H1 (cell line): ENCODE data around the gene IL17A. TPM values are rescaled to one million over a fixed set of nuclear protein-coding genes. Genes with fewer than 3 reads are reported as not detected.

ENCODE experiments used
- CTCF ChIA-PET: fragments of 300-600 bp; sonication (Branson Sonifier 250); formaldehyde crosslinking; loops from one replicate; lab custom pipeline; 2021; ENCODE audit not compliant: partially characterized antibody; lab: Charles Lee
- POLR2A ChIA-PET: fragments of 300-600 bp; sonication (Branson Sonifier 250); formaldehyde crosslinking; loops from one replicate; lab custom pipeline; 2021; ENCODE audit warnings: inconsistent platforms; ENCODE audit not compliant: partially characterized antibody; lab: Charles Lee
- DNase-seq, 2 experiments: peaks; one replicate each; pipeline versions ENCODE4 v3.0.0 to v3.0.0-alpha.2; 2010 to 2022; ENCODE audit warnings: low spot score in 2 of 2, low read depth in 1 of 2, mixed read lengths in 1 of 2
- FAIRE-seq: peaks from 2 replicates; lab custom pipeline; 2011; peaks lifted over from hg19 to GRCh38; lab: Jason Lieb, UNC
- H2AFZ ChIP-seq: 2 replicates; pipeline ENCODE4 v1.8.1; 2012; ENCODE audit warnings: low read length, inconsistent platforms
- H2AK5ac ChIP-seq: 2 replicates; pipeline ENCODE4 v1.6.1; 2013; ENCODE audit warnings: low read depth, low read length
- H2BK120ac ChIP-seq: replicated peaks from 2 replicates; pipeline ENCODE3; 2013; ENCODE audit warnings: low read depth, low read length, inconsistent platforms
- H2BK12ac ChIP-seq: 2 replicates; pipeline ENCODE4 v1.6.1; 2013; ENCODE audit warnings: low read depth, low read length
- H2BK15ac ChIP-seq: 2 replicates; pipeline ENCODE4 v1.6.1; 2013; ENCODE audit warnings: low read length
- H2BK20ac ChIP-seq: 2 replicates; pipeline ENCODE4 v1.6.1; 2013; ENCODE audit warnings: low read length
- H2BK5ac ChIP-seq: 2 replicates; pipeline ENCODE4 v1.6.1; 2013; ENCODE audit warnings: low read depth, low read length
- H3K14ac ChIP-seq: 2 replicates; pipeline ENCODE4 v1.6.1; 2013; ENCODE audit warnings: inconsistent platforms; ENCODE audit not compliant: insufficient read length
- H3K18ac ChIP-seq: 2 replicates; pipeline ENCODE4 v1.6.1; 2013; ENCODE audit warnings: low read length; ENCODE audit errors: extremely low read depth
- H3K23ac ChIP-seq: 2 replicates; pipeline ENCODE4 v1.6.1; 2013; ENCODE audit warnings: inconsistent platforms; ENCODE audit not compliant: insufficient read length
- H3K23me2 ChIP-seq: 2 replicates; pipeline ENCODE4 v1.6.1; 2013; ENCODE audit warnings: low read depth, low read length
- H3K27ac ChIP-seq: 2 replicates; pipeline ENCODE4 v1.6.1; 2011; ENCODE audit warnings: low read depth, low read length, inconsistent platforms
- H3K27me3 ChIP-seq, 4 experiments: replicated peaks in 1 of 4; 1 replicate in 1 of 4; 2 replicates in 3 of 4; pipeline versions ENCODE4 v1.6.1 to v1.8.1; 2011 to 2013; ENCODE audit warnings: low read length in 3 of 4, mild to moderate bottlenecking in 3 of 4, inconsistent platforms in 2 of 4, mixed read lengths in 2 of 4, moderate library complexity in 1 of 4; ENCODE audit not compliant: control insufficient read depth in 3 of 4, insufficient read depth in 3 of 4; ENCODE audit errors: extremely low read depth in 1 of 4
- H3K36me3 ChIP-seq, 4 experiments: 2 replicates each; pipeline versions ENCODE4 v1.6.1 to v1.8.1; 2011 to 2013; ENCODE audit warnings: mild to moderate bottlenecking in 4 of 4, low read length in 3 of 4, moderate library complexity in 2 of 4, control low read depth in 1 of 4, inconsistent platforms in 1 of 4; ENCODE audit not compliant: insufficient read depth in 4 of 4, control insufficient read depth in 2 of 4
- H3K4ac ChIP-seq: replicated peaks from 2 replicates; pipeline ENCODE3; 2013; ENCODE audit warnings: low read length, low read depth, mixed read lengths, inconsistent platforms; ENCODE audit not compliant: insufficient read length
- H3K4me1 ChIP-seq, 4 experiments: replicated peaks in 1 of 4; 1 replicate in 1 of 4; 2 replicates in 3 of 4; pipeline versions ENCODE4 v1.6.1 to v1.8.1; 2011 to 2013; ENCODE audit warnings: low read length in 3 of 4, inconsistent platforms in 2 of 4, mixed read lengths in 1 of 4; ENCODE audit not compliant: insufficient read depth in 4 of 4, control insufficient read depth in 3 of 4
- H3K4me2 ChIP-seq, 2 experiments: 2 replicates each; pipeline versions ENCODE4 v1.6.1 to v1.8.1; 2011 to 2013; ENCODE audit warnings: low read depth in 2 of 2, low read length in 2 of 2, control low read depth in 1 of 2, inconsistent platforms in 1 of 2, mild to moderate bottlenecking in 1 of 2; ENCODE audit not compliant: insufficient read depth in 1 of 2
- H3K4me3 ChIP-seq, 4 experiments: fragments of 200-600, 300-600 bp in 1 of 4; sonication (generic), shearing (Covaris generic), sonication (Bioruptor Twin) in 1 of 4; 2 replicates each; pipeline versions ENCODE4 v1.5.1 to v1.8.1; 2011 to 2016; ENCODE audit warnings: low read length in 4 of 4, low read depth in 3 of 4, control low read depth in 2 of 4, inconsistent platforms in 2 of 4, mild to moderate bottlenecking in 2 of 4, mixed read lengths in 1 of 4, moderate library complexity in 1 of 4; ENCODE audit not compliant: insufficient read depth in 2 of 4; ENCODE audit errors: extremely low read depth in 1 of 4
- H3K56ac ChIP-seq: replicated peaks from 2 replicates; pipeline ENCODE3; 2013; ENCODE audit warnings: low read depth, mild to moderate bottlenecking, mixed read lengths, low read length, inconsistent platforms; ENCODE audit not compliant: insufficient read length
- H3K79me1 ChIP-seq: 2 replicates; pipeline ENCODE4 v1.6.1; 2013; ENCODE audit warnings: low read depth, low read length, control low read depth
- H3K79me2 ChIP-seq, 2 experiments: 2 replicates each; pipeline versions ENCODE4 v1.6.1 to v1.8.1; 2012 to 2013; ENCODE audit warnings: low read length in 2 of 2, mild to moderate bottlenecking in 2 of 2, inconsistent platforms in 1 of 2; ENCODE audit not compliant: insufficient read depth in 2 of 2, control insufficient read depth in 1 of 2
- H3K9ac ChIP-seq, 4 experiments: replicated peaks in 1 of 4; 1 replicate in 1 of 4; 2 replicates in 3 of 4; pipeline versions ENCODE4 v1.6.1 to v1.8.1; 2011 to 2013; ENCODE audit warnings: low read depth in 3 of 4, low read length in 3 of 4, control low read depth in 2 of 4, mild to moderate bottlenecking in 2 of 4, moderate library complexity in 2 of 4, inconsistent platforms in 1 of 4; ENCODE audit errors: extremely low read depth in 1 of 4
- H3K9me3 ChIP-seq, 2 experiments: 2 replicates each; pipeline versions ENCODE4 v1.6.1 to v1.8.1; 2012 to 2013; ENCODE audit warnings: mild to moderate bottlenecking in 2 of 2, moderate library complexity in 2 of 2, control low read depth in 1 of 2, inconsistent platforms in 1 of 2, low read depth in 1 of 2, low read length in 1 of 2, mixed read lengths in 1 of 2; ENCODE audit not compliant: insufficient read depth in 2 of 2
- H4K20me1 ChIP-seq, 2 experiments: replicated peaks in 1 of 2; 2 replicates each; pipeline versions ENCODE3 to v1.8.1; 2011 to 2013; ENCODE audit warnings: inconsistent platforms in 2 of 2, low read length in 2 of 2, mild to moderate bottlenecking in 1 of 2; ENCODE audit not compliant: insufficient read depth in 2 of 2, control insufficient read depth in 1 of 2
- H4K5ac ChIP-seq: 2 replicates; pipeline ENCODE4 v1.6.1; 2013; ENCODE audit warnings: low read length, low read depth, mixed read lengths, inconsistent platforms; ENCODE audit not compliant: insufficient read length
- H4K8ac ChIP-seq: 2 replicates; pipeline ENCODE4 v1.8.0; 2013; ENCODE audit warnings: mild to moderate bottlenecking, moderate library complexity, low read length, inconsistent platforms; ENCODE audit not compliant: insufficient read depth; ENCODE audit errors: extremely low read depth
- H4K91ac ChIP-seq: replicated peaks from 2 replicates; pipeline ENCODE3; 2013; ENCODE audit warnings: low read length, mixed read lengths, inconsistent platforms; ENCODE audit not compliant: insufficient read length
- CBX5 ChIP-seq: fragments of 300-800, 300-1000 bp; sonication (generic); IDR thresholded peaks from 2 replicates; pipeline ENCODE4 v1.7.1; 2016; ENCODE audit warnings: antibody characterized with exemption, low read length, low read depth
- CBX8 ChIP-seq: fragments of 300-800, 300-1000 bp; sonication (generic); IDR thresholded peaks from 2 replicates; pipeline ENCODE4 v1.7.1; 2016; ENCODE audit warnings: low read depth, low read length, borderline replicate concordance
- CTBP2 ChIP-seq: IDR thresholded peaks from 2 replicates; pipeline ENCODE4 v1.7.0; 2011; ENCODE audit warnings: borderline replicate concordance, mild to moderate bottlenecking, moderate library complexity, mixed read lengths, low read length; ENCODE audit not compliant: insufficient read depth, insufficient read length
- KDM5A ChIP-seq: fragments of 200-600 bp; IDR thresholded peaks from 2 replicates; pipeline ENCODE4 v1.7.1; 2012; ENCODE audit warnings: mild to moderate bottlenecking, low read length, inconsistent platforms, mixed read lengths
- PHF8 ChIP-seq: fragments of 200-600 bp; sonication (generic); conservative IDR thresholded peaks from 2 replicates; pipeline ENCODE4 v1.7.1; 2012; ENCODE audit warnings: low read depth, mild to moderate bottlenecking, inconsistent platforms, low read length, moderate library complexity
- RXRA ChIP-seq: IDR thresholded peaks from 2 replicates; pipeline ENCODE4 v1.6.1; 2011; ENCODE audit warnings: low read depth, mild to moderate bottlenecking, low read length, moderate library complexity; ENCODE audit not compliant: insufficient read depth
- SAP30 ChIP-seq: fragments of 300-600 bp; sonication (generic); IDR thresholded peaks from 2 replicates; pipeline ENCODE4 v1.7.1; 2012; ENCODE audit warnings: low read length, moderate library complexity, mild to moderate bottlenecking, inconsistent platforms; ENCODE audit not compliant: insufficient read depth, insufficient replicate concordance
- SIRT6 ChIP-seq: IDR thresholded peaks from one replicate; pipeline ENCODE4 v1.7.1; 2012; ENCODE audit warnings: low read length, inconsistent platforms
- SP2 ChIP-seq: IDR thresholded peaks from 2 replicates; pipeline ENCODE4 v1.6.1; 2012; ENCODE audit warnings: mild to moderate bottlenecking, low read length, inconsistent platforms
- USF2 ChIP-seq: IDR thresholded peaks from 2 replicates; pipeline ENCODE4 v1.6.1; 2011; ENCODE audit warnings: low read length, improper control_type of control experiment
- WGBS, 2 experiments: shearing (Covaris generic) in 1 of 2; methylation state at CpG; one replicate each; pipeline versions ENCODE4 v1.1.6 to v1.1.7; 2013 to 2015; ENCODE audit warnings: low lambda C conversion rate in 2 of 2, mixed read lengths in 2 of 2, inconsistent platforms in 1 of 2, low coverage in 1 of 2, missing lambda C conversion rate in 1 of 2; ENCODE audit not compliant: insufficient replicate concordance in 2 of 2, insufficient coverage in 1 of 2, insufficient read length in 1 of 2; ENCODE audit errors: extremely low coverage in 1 of 2, missing lambda C conversion rate in 1 of 2; 5-methylcytosine and 5-hydroxymethylcytosine counted together
- polyA plus RNA-seq, 7 experiments: library from polyadenylated mRNA; depleted of rRNA in 3 of 7; stranded (reverse) in 5 of 7; unstranded in 2 of 7; fragments of >200 nt in 5 of 7; fragments of 200-250 nt in 2 of 7; gene quantifications; 1 replicate in 5 of 7; 2 replicates in 1 of 7; 4 replicates in 1 of 7; pipeline versions ENCODE4 v1.2.1 to v1.2.3, GENCODE V29; 2011 to 2013; ENCODE audit warnings: missing spikeins in 2 of 7, mixed read lengths in 2 of 7
- total RNA-seq: library from RNA; stranded (reverse); fragmentation: NEBNext Ultra II Directional; extraction: Animal tissue kit (Norgen Biotek cat#: 25700); gene quantifications from 2 replicates; pipeline ENCODE4 v1.2.1, GENCODE V29; 2021

IL17A gene
- total and polyA plus RNA-seq, 2 of the 8 experiments (the other 6 are each of a cell fraction or from before 2014, with no cell fraction given) = not detected

- H3K56ac ChIP-seq = no peak overlapping the region
- no peak overlapping the region for H3K14ac ChIP-seq
- H2AFZ ChIP-seq = no peak overlapping the region
- H3K79me2 ChIP-seq = no peaks in the 10 kb centered on the region
- H3K27ac ChIP-seq = no peak overlapping the region
- H3K79me1 ChIP-seq = no peaks in the 10 kb centered on the region
- ChIA-PET POLR2A (no interaction called here), CTCF (no interaction called here)
- no peaks in the 10 kb centered on the region for H3K9me3 ChIP-seq
- DNase-seq = no peak
- H2BK5ac ChIP-seq = no peak overlapping the region
- H3K4ac ChIP-seq = no peak overlapping the region
- no peak overlapping the region for H4K91ac ChIP-seq
- H3K18ac ChIP-seq = no peak overlapping the region
- no peak overlapping the region for H2BK12ac ChIP-seq
- H3K4me2 ChIP-seq = no peak overlapping the region
- WGBS, 2 experiments = 87% methylated on average over 4 of the region's 4 CpGs; no CpG with 5 or more reads in 1 of the 2 experiments
- no peak overlapping the region for H2BK20ac ChIP-seq
- no peak overlapping the region for H2BK120ac ChIP-seq
- H2AK5ac ChIP-seq = no peak overlapping the region
- H3K4me3 ChIP-seq = no peak overlapping the region
- no peaks in the 10 kb centered on the region for H4K20me1 ChIP-seq
- H3K23ac ChIP-seq = no peak overlapping the region
- H4K8ac ChIP-seq = no peak overlapping the region
- no peak overlapping the region for H3K9ac ChIP-seq
- no peak overlapping the region for H4K5ac ChIP-seq
- H3K23me2 ChIP-seq = no peaks in the 10 kb centered on the region
- 0 out of 7 replicates have a peak, but pooled peaks cover 0 to 2% (median 0%) of the 10 kb centered on the region in 4 experiments for H3K27me3 ChIP-seq
- no peak for FAIRE-seq
- H3K4me1 ChIP-seq = peaks cover 3 to 10% (median 7%) of the 10 kb centered on the region in 4 experiments; a peak in 5 of 7 replicates
- no peaks in the 10 kb centered on the region for H3K36me3 ChIP-seq
- no peak overlapping the region for H2BK15ac ChIP-seq
- TF ChIP-seq USF2 (no peak), CTBP2 (no peak), CBX8 (no peak), SIRT6 (no peak), SP2 (no peak), KDM5A (no peak), SAP30 (no peak), RXRA (no peak), CBX5 (no peak), PHF8 (no peak)
Measured at GRCh38 chr6:52138284-52138683, 47.9 kb upstream of the IL17A start.
